MCF 10A (cell line): ENCODE data around the gene EHHADH. TPM values are rescaled to one million over a fixed set of nuclear protein-coding genes. Genes with fewer than 3 reads are reported as not detected.
"Not testable (repeated sequence)": the region's sequence is repeated elsewhere in the genome, so short reads cannot be mapped to it uniquely, and the experiment has no call there.

Experiments used
- BruUV-seq: library from RNA; stranded (reverse); fragments of 400-500 nt; replicated peaks from 2 replicates; lab custom pipeline; 2021; lab: Mats Ljungman, UMichigan
- CTCF ChIA-PET: fragments of 300-600 bp; sonication (Branson Sonifier 250); formaldehyde crosslinking; extraction: SDS; loops from one replicate; lab custom pipeline; 2021; ENCODE audit warnings: antibody characterized with exemption, inconsistent platforms; lab: Yijun Ruan, JAX
- POLR2A ChIA-PET: fragments of 300-600, 350-650 bp; sonication (Branson Sonifier 250); formaldehyde crosslinking; extraction: SDS; loops from one replicate; lab custom pipeline; 2020; ENCODE audit warnings: antibody characterized with exemption, inconsistent platforms; lab: Yijun Ruan, JAX
- DNase-seq: peaks from one replicate; pipeline ENCODE4 v3.0.0-alpha.2; 2018; ENCODE audit not compliant: unreplicated experiment
- H3K27ac Mint-ChIP-seq: one replicate; pipeline ENCODE4 v1.8.0; 2022; ENCODE audit warnings: mild to moderate bottlenecking, low read depth, mixed read lengths; ENCODE audit not compliant: unreplicated experiment
- H3K27me3 Mint-ChIP-seq: one replicate; pipeline ENCODE4 v1.8.0; 2022; ENCODE audit warnings: mixed read lengths; ENCODE audit not compliant: insufficient read depth, unreplicated experiment
- H3K36me3 Mint-ChIP-seq: one replicate; pipeline ENCODE4 v1.8.0; 2022; ENCODE audit warnings: mild to moderate bottlenecking, moderate library complexity, mixed read lengths; ENCODE audit not compliant: insufficient read depth, unreplicated experiment
- H3K4me1 Mint-ChIP-seq: one replicate; pipeline ENCODE4 v1.8.0; 2022; ENCODE audit warnings: mixed read lengths; ENCODE audit not compliant: insufficient read depth, unreplicated experiment
- H3K4me3 Mint-ChIP-seq: one replicate; pipeline ENCODE4 v1.8.0; 2022; ENCODE audit warnings: mild to moderate bottlenecking, moderate library complexity, mixed read lengths; ENCODE audit not compliant: unreplicated experiment
- H3K9me3 Mint-ChIP-seq: one replicate; pipeline ENCODE4 v1.8.0; 2022; ENCODE audit warnings: mixed read lengths; ENCODE audit not compliant: unreplicated experiment
- CTCF ChIP-seq: fragments of 200-600 bp; IDR thresholded peaks from one replicate; pipeline ENCODE4 v1.8.0; 2022; ENCODE audit warnings: antibody characterized with exemption, mild to moderate bottlenecking; ENCODE audit not compliant: unreplicated experiment
- intact Hi-C: fragments of 100-400 bp; cut with micrococcal nuclease; formaldehyde crosslinking; loops from 2 replicates; pipeline ENCODE4 v1.14.1; 2022
- total RNA-seq: library from RNA; stranded (reverse); gene quantifications from 2 replicates; pipeline ENCODE4 v1.2.3, GENCODE V29; 2022

The EHHADH gene
- total RNA-seq, 1 experiment from 2014 or later = 3.2 TPM

GRCh38 chr3:185250247-185250646, 3.6 kb downstream of the EHHADH start:
- Mint-ChIP-seq H3K9me3 (no peaks in the 10 kb centered on the region), H3K4me1 (no peaks in the 10 kb centered on the region), H3K4me3 (no peak overlapping the region), H3K36me3 (no peaks in the 10 kb centered on the region), H3K27me3 (no peaks in the 10 kb centered on the region), H3K27ac (no peak overlapping the region)
- DNase-seq = no peak
- BruUV-seq = no TSS peak
- ChIA-PET CTCF (no interaction called here), POLR2A (interaction anchor here (1.0 kb wide), 1 partner anchor 113 kb away, joined by 5 read pairs; the partner anchor contains the start of gene MAP3K13)
- intact Hi-C loops = no loop called here
- no peak for TF ChIP-seq CTCF

- Mint-ChIP-seq H3K4me1 (no peaks in the 10 kb centered on the region), H3K27me3 (no peaks in the 10 kb centered on the region), H3K27ac (no peak overlapping the region), H3K4me3 (no peak overlapping the region), H3K9me3 (peaks cover 6% of the 10 kb centered on the region), H3K36me3 (no peaks in the 10 kb centered on the region)
- no peak for TF ChIP-seq CTCF
- ChIA-PET CTCF (no interaction called here), POLR2A (interaction anchor here (0.7 kb wide), 1 partner anchor 11 kb away, joined by 3 read pairs; the partner anchor contains the start of gene EHHADH)
- intact Hi-C loops = no loop called here
- DNase-seq = no peak
- no TSS peak for BruUV-seq
Observed at GRCh38 chr3:185242642-185243041, 11.2 kb downstream of the EHHADH start.

DNA sequence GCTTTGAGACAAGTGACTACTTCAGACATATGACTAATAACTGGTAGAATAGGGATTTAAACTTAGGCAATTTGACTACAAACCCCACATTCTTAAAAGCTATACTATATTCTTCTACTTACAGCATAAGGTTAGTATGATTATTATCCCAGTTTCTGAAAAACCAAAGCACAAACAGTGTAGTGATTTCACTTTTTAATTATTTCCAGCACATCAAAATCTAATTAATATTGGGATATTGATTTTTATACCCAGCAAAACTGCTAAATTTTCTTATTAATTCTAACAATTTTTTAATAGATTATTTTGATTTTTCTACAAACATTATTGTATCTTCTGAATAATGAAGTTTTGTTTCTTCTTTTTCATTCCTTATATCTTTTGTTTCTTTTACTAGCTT, 16.9 kb downstream of the EHHADH start:
- intact Hi-C loops = no loop called here
- Mint-ChIP-seq H3K36me3 (no peaks in the 10 kb centered on the region), H3K4me1 (no peaks in the 10 kb centered on the region), H3K9me3 (peaks cover 6% of the 10 kb centered on the region), H3K27ac (no peak overlapping the region), H3K27me3 (no peaks in the 10 kb centered on the region), H3K4me3 (no peak overlapping the region)
- TF ChIP-seq CTCF = no peak
- CTCF ChIA-PET = interaction anchor here (1.2 kb wide), 1 partner anchor 61 kb away, joined by 4 read pairs; no protein-coding TSS in a partner anchor
- DNase-seq = no peak
- POLR2A ChIA-PET = no interaction called here
- BruUV-seq = no TSS peak

DNA sequence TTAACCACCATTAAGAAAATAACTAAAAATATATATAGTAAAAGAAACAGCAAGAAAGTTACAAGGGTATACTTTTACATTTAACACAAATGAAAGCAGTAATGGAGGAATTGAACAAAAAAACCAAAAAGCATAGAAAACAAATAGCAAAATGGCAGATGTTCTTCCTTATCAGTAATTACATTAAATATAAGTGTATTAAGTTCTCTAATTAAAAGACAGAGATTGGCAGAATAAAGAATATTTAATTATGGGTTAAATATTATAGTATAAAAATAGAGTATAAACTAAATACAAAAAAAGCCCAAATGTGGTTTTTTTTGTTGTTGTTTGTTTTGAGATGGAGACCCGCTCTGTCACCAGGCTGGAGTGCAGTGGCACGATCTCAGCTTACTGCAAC, 20.5 kb downstream of the EHHADH start:
- Mint-ChIP-seq H3K4me3 (no peak overlapping the region), H3K27me3 (no peaks in the 10 kb centered on the region), H3K36me3 (no peaks in the 10 kb centered on the region), H3K4me1 (no peaks in the 10 kb centered on the region), H3K9me3 (no peaks in the 10 kb centered on the region), H3K27ac (no peak overlapping the region)
- DNase-seq = no peak
- intact Hi-C loops = no loop called here
- POLR2A ChIA-PET = no interaction called here
- no peak for TF ChIP-seq CTCF
- BruUV-seq = no TSS peak
- CTCF ChIA-PET = interaction anchor here (0.7 kb wide), 1 partner anchor 861 kb away, joined by 3 read pairs; no protein-coding TSS in a partner anchor

- H3K4me3 Mint-ChIP-seq, BruUV-seq, H3K27me3 Mint-ChIP-seq, H3K36me3 Mint-ChIP-seq, intact Hi-C loops, H3K4me1 Mint-ChIP-seq, DNase-seq, H3K9me3 Mint-ChIP-seq, H3K27ac Mint-ChIP-seq, POLR2A ChIA-PET: not testable (repeated sequence)
- CTCF ChIA-PET = interaction anchor here (0.7 to 1.8 kb wide), 2 partner anchors 11 to 347 kb away, joined by 3 to 5 read pairs; no protein-coding TSS in a partner anchor
Observed at GRCh38 chr3:185226526-185226925, 27.3 kb downstream of the EHHADH start.
